GM19238 (cell line): ENCODE data around the gene PSPN.
"Not testable (repeated sequence)": the region's sequence is repeated elsewhere in the genome, so short reads cannot be mapped to it uniquely, and the experiment has no call there.

ENCODE experiments used
- DNase-seq: peaks from one replicate; pipeline ENCODE4 v3.0.0; 2011; ENCODE audit warnings: low spot score; ENCODE audit not compliant: insufficient read length

The PSPN gene

GRCh38 chr19:6373096-6373812 is 2.5 kb downstream of the PSPN start:
- peak; percentile 91 for DNase-seq

- DNase-seq = peak; percentile 91
Observed at GRCh38 chr19:6372594-6373095, 3.1 kb downstream of the PSPN start, which contains the start of gene ALKBH7. TSS of gene ALKBH7 (plus strand) at chr19:6372794. CDS start at chr19:6372821, 27 bp downstream.

- DNase-seq = no peak
Observed at GRCh38 chr19:6364353-6364752, 11.4 kb downstream of the PSPN start.

GRCh38 chr19:6362351-6362801 is 13.4 kb downstream of the PSPN start:
- DNase-seq = no peak

- no peak for DNase-seq
Observed at GRCh38 chr19:6362027-6362350, 13.7 kb downstream of the PSPN start.

- not testable (repeated sequence) for DNase-seq
Observed at GRCh38 chr19:6360857-6361216, 14.9 kb downstream of the PSPN start.

GRCh38 chr19:6360445-6360844 is 15.3 kb downstream of the PSPN start:
- DNase-seq = not testable (repeated sequence)

- no peak for DNase-seq
Observed at GRCh38 chr19:6359568-6360341, 16.0 kb downstream of the PSPN start.

- no peak for DNase-seq
Observed at GRCh38 chr19:6358003-6358402, 17.7 kb downstream of the PSPN start.

GRCh38 chr19:6357174-6357573 is 18.6 kb downstream of the PSPN start:
- DNase-seq = no peak

- DNase-seq = not testable (repeated sequence)
Observed at GRCh38 chr19:6355321-6356040, 20.3 kb downstream of the PSPN start.

GRCh38 chr19:6354098-6354674 is 21.5 kb downstream of the PSPN start:
- no peak for DNase-seq

GRCh38 chr19:6352381-6353165 is 23.2 kb downstream of the PSPN start:
- no peak for DNase-seq

- no peak for DNase-seq
Observed at GRCh38 chr19:6350688-6351087, 25.0 kb downstream of the PSPN start.

- not testable (repeated sequence) for DNase-seq
Observed at GRCh38 chr19:6349271-6349670, 26.5 kb downstream of the PSPN start.

- no peak for DNase-seq
Observed at GRCh38 chr19:6343462-6343861, 32.3 kb downstream of the PSPN start.

GRCh38 chr19:6340493-6341201 is 35.1 kb downstream of the PSPN start:
- no peak for DNase-seq

GRCh38 chr19:6334490-6335285 is 41.0 kb downstream of the PSPN start:
- DNase-seq = no peak

- DNase-seq = no peak
Observed at GRCh38 chr19:6333439-6333838, 42.3 kb downstream of the PSPN start, which contains the start of gene ACER1. TSS of gene ACER1 (minus strand) at chr19:6333612. CDS start at chr19:6333551, 61 bp downstream.
